H1 (cell line): Measurements from ENCODE around the gene TRAF4. TPM values are rescaled to one million over a fixed set of nuclear protein-coding genes. Genes with fewer than 3 reads are reported as not detected.
A peak's percentile ranks its signal among the peaks of the same experiment; 100 is the strongest.

ENCODE experiments used
- CHD7 ChIP-seq: fragments of 300-600 bp; sonication (generic); IDR thresholded peaks from 2 replicates; pipeline ENCODE4 v1.7.1; 2012; ENCODE audit warnings: low read length, moderate library complexity, mild to moderate bottlenecking, inconsistent platforms; ENCODE audit not compliant: insufficient replicate concordance
- EGR1 ChIP-seq: IDR thresholded peaks from 2 replicates; pipeline ENCODE4 v1.6.1; 2011; ENCODE audit warnings: low read depth, low read length, borderline replicate concordance
- KDM4A ChIP-seq: IDR thresholded peaks from one replicate; pipeline ENCODE4 v1.7.1; 2012; ENCODE audit warnings: low read depth, mild to moderate bottlenecking, moderate library complexity, low read length, inconsistent platforms; ENCODE audit not compliant: severe bottlenecking
- PHF8 ChIP-seq: fragments of 200-600 bp; sonication (generic); conservative IDR thresholded peaks from 2 replicates; pipeline ENCODE4 v1.7.1; 2012; ENCODE audit warnings: low read depth, mild to moderate bottlenecking, inconsistent platforms, low read length, moderate library complexity
- RNF2 ChIP-seq: fragments of 200-900, 300-1000 bp; sonication (generic); IDR thresholded peaks from 2 replicates; pipeline ENCODE4 v1.7.1; 2016; ENCODE audit warnings: borderline replicate concordance, low read depth, mild to moderate bottlenecking, antibody characterized with exemption, low read length; ENCODE audit not compliant: poor library complexity, severe bottlenecking; ENCODE audit errors: missing control alignments
- TAF1 ChIP-seq: IDR thresholded peaks from 2 replicates; pipeline ENCODE4 v1.6.1; 2011; ENCODE audit warnings: mild to moderate bottlenecking, low read depth, low read length
- polyA plus RNA-seq, 7 experiments: library from polyadenylated mRNA; depleted of rRNA in 3 of 7; stranded (reverse) in 5 of 7; unstranded in 2 of 7; fragments of >200 nt in 5 of 7; fragments of 200-250 nt in 2 of 7; gene quantifications; 1 replicate in 5 of 7; 2 replicates in 1 of 7; 4 replicates in 1 of 7; pipeline versions ENCODE4 v1.2.1 to v1.2.3, GENCODE V29; 2011 to 2013; ENCODE audit warnings: missing spikeins in 2 of 7, mixed read lengths in 2 of 7
- total RNA-seq: library from RNA; stranded (reverse); fragmentation: NEBNext Ultra II Directional; extraction: Animal tissue kit (Norgen Biotek cat#: 25700); gene quantifications from 2 replicates; pipeline ENCODE4 v1.2.1, GENCODE V29; 2021

TRAF4 gene
- total and polyA plus RNA-seq, 2 of the 8 experiments (the other 6 are each of a cell fraction or from before 2014, with no cell fraction given), result 167 to 170 TPM

- TF ChIP-seq CHD7 (no peak), PHF8 (peak; percentile 90), RNF2 (no peak), TAF1 (peak; percentile 66), EGR1 (no peak), KDM4A (no peak)
Measured at GRCh38 chr17:28744104-28744971, 527 bp downstream of the TRAF4 start (continued).
